HL-60 (cell line): ENCODE measurements around the gene DNAJC30.

Experiments
- CTCF ChIP-seq: IDR thresholded peaks from one replicate; pipeline ENCODE4 v1.5.1; 2011; ENCODE audit warnings: low read length, control low read depth, inconsistent platforms; ENCODE audit not compliant: insufficient read depth
- GABPA ChIP-seq: IDR thresholded peaks from 2 replicates; pipeline ENCODE4 v1.6.1; 2012; ENCODE audit warnings: low read depth
- POLR2AphosphoS5 ChIP-seq: IDR thresholded peaks from 2 replicates; pipeline ENCODE4 v1.6.1; 2012; ENCODE audit warnings: low read depth

- no peak for TF ChIP-seq CTCF
- TF ChIP-seq GABPA, result no peak
- TF ChIP-seq POLR2AphosphoS5, result no peak
These were observed 14.4 kb downstream of the DNAJC30 start for GRCh38 chr7:73668886-73669230.
